GOT3 (cell line): Measurements from ENCODE around the gene ULBP2.
"Not testable (repeated sequence)": the region's sequence is repeated elsewhere in the genome, so short reads cannot be mapped to it uniquely, and the experiment has no call there.

Source experiments
- DNase-seq: peaks from one replicate; lab custom pipeline; 2025; ENCODE audit warnings: mixed read lengths; lab: John Stamatoyannopoulos, UW

ULBP2 gene

GRCh38 chr6:149941583-149942460 lies at the start of gene ULBP2:
Gene ULBP2, plus strand, starts transcription at chr6:149942014. Its CDS starts 59 bp downstream, at chr6:149942073.
- peak; percentile 73 for DNase-seq

GRCh38 chr6:149895048-149895590 lies 46.7 kb upstream of the ULBP2 start:
- no peak for DNase-seq

GRCh38 chr6:149895833-149896271 lies 46.0 kb upstream of the ULBP2 start:
- no peak for DNase-seq

- no peak for DNase-seq
These were observed 45.3 kb upstream of the ULBP2 start for GRCh38 chr6:149896491-149896890.

GRCh38 chr6:149897015-149897697 lies 44.7 kb upstream of the ULBP2 start:
- peak; percentile 65 for DNase-seq

- no peak for DNase-seq
These were observed 43.7 kb upstream of the ULBP2 start, which contains the start of gene RAET1E for GRCh38 chr6:149897855-149898744. Gene RAET1E, minus strand, starts transcription at chr6:149898113. Its CDS starts 7,212 bp downstream, at chr6:149890901.

GRCh38 chr6:149898966-149899365 lies 42.8 kb upstream of the ULBP2 start:
- no peak for DNase-seq

- DNase-seq, result no peak
These were observed 42.3 kb upstream of the ULBP2 start for GRCh38 chr6:149899486-149899885.

GRCh38 chr6:149899926-149900619 lies 41.7 kb upstream of the ULBP2 start:
- no peak for DNase-seq

GRCh38 chr6:149900620-149901443 lies 41.0 kb upstream of the ULBP2 start:
- no peak for DNase-seq

GRCh38 chr6:149901444-149902140 lies 40.2 kb upstream of the ULBP2 start:
- no peak for DNase-seq

- DNase-seq, result no peak
These were observed 37.7 kb upstream of the ULBP2 start for GRCh38 chr6:149903938-149904611.

- no peak for DNase-seq
These were observed 37.0 kb upstream of the ULBP2 start for GRCh38 chr6:149904661-149905370.

GRCh38 chr6:149905371-149905910 lies 36.4 kb upstream of the ULBP2 start:
- no peak for DNase-seq

- no peak for DNase-seq
These were observed 35.9 kb upstream of the ULBP2 start for GRCh38 chr6:149905911-149906371.

GRCh38 chr6:149906405-149906804 lies 35.4 kb upstream of the ULBP2 start:
- no peak for DNase-seq

- DNase-seq, result no peak
These were observed 34.5 kb upstream of the ULBP2 start for GRCh38 chr6:149907317-149907716.

- DNase-seq, result not testable (repeated sequence)
These were observed 33.3 kb upstream of the ULBP2 start for GRCh38 chr6:149908480-149908879.
